Measurements from ENCODE around the gene FAM124A. TPM values are rescaled to one million over a fixed set of nuclear protein-coding genes. Genes with fewer than 3 reads are reported as not detected.
A peak's percentile ranks its signal among the peaks of the same experiment; 100 is the strongest.

The FAM124A gene
- total RNA-seq, 2 experiments from 2014 or later = not detected

DNA sequence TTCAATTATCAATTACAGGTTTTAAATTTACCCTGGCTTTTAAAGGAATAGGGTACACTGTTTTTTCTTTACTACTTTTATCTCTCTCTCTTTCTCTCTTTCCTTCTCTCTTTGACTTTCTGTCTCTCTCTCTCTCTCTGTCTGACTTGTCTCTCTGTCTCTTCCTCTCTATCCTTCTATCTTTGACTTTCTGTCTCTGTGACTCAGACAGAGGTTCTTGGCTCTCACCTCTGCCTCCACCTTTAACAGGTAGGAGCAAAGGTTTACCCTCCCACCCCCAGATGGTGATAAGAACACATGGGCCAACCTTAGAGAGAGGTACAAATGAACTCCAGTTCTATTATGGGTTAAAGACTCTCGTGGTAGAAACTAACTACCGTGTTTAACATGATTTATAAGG lies 20.3 kb upstream of the FAM124A start:
- H3K9me3 Mint-ChIP-seq = peaks cover 5% of the 10 kb centered on the region
- CTCF ChIA-PET = interaction anchor here (1.0 kb wide), 1 partner anchor 84 kb away, joined by 3 read pairs; no protein-coding TSS in a partner anchor
- DNase-seq = no peak
- H3K4me3 Mint-ChIP-seq = no peak overlapping the region
- H3K27me3 Mint-ChIP-seq = peaks cover 6% of the 10 kb centered on the region
- no peak overlapping the region for H3K27ac Mint-ChIP-seq
- no peaks in the 10 kb centered on the region for H3K4me1 Mint-ChIP-seq
- H3K36me3 Mint-ChIP-seq (ENCODE audit: low read depth) = no peaks in the 10 kb centered on the region
- POLR2A ChIA-PET = no interaction called here

DNA sequence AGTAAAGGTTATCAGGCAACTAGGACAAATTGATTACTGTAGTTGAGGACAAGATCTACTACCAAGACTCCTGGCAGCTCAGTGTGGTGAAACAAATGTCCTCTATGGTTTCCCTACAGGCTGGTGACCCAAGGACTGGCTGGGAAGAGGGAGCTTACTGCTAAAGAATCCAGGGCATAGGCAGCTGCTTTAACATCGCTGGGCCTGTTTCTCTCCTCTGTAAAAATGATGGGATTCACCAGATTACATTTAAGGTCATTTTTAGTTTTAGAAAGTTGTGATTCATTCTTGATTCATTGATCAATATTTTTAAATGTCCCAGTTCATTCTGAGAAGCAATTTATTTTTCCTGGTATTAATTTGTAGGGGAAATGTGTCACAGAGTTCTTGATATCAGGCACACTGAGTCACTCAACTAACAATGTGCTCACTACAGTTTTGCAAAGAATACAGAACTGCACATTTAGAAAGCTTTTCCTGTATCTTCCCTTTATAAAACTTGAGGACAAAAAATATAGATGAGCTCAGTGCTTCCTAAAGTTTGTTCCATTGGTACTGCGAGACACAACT lies 19.6 kb upstream of the FAM124A start:
- peaks cover 8% of the 10 kb centered on the region for H3K27me3 Mint-ChIP-seq
- H3K4me1 Mint-ChIP-seq = no peaks in the 10 kb centered on the region
- H3K36me3 Mint-ChIP-seq (ENCODE audit: low read depth) = no peaks in the 10 kb centered on the region
- ChIA-PET CTCF (interaction anchor here (1.0 kb wide), 1 partner anchor 83 kb away, joined by 3 read pairs; no protein-coding TSS in a partner anchor), POLR2A (no interaction called here)
- peaks cover 5% of the 10 kb centered on the region for H3K9me3 Mint-ChIP-seq
- no peak overlapping the region for H3K4me3 Mint-ChIP-seq
- H3K27ac Mint-ChIP-seq = no peak overlapping the region
- DNase-seq = no peak

- CTCF ChIA-PET = no interaction called here
- Mint-ChIP-seq H3K4me1 (no peaks in the 10 kb centered on the region), H3K27me3 (peaks cover 33% of the 10 kb centered on the region)
Measured at GRCh38 chr13:51206584-51206983, 15.6 kb upstream of the FAM124A start.

GRCh38 chr13:51207881-51208280 lies 14.3 kb upstream of the FAM124A start:
- no peak overlapping the region for H3K4me3 Mint-ChIP-seq
- H3K27me3 Mint-ChIP-seq = peaks cover 40% of the 10 kb centered on the region
- ChIA-PET POLR2A (no interaction called here), CTCF (interaction anchor here (0.6 to 1.0 kb wide), 2 partner anchors 41 to 213 kb away, joined by 3 read pairs; no protein-coding TSS in a partner anchor)
- no peak for DNase-seq
- H3K4me1 Mint-ChIP-seq = no peaks in the 10 kb centered on the region
- no peaks in the 10 kb centered on the region for H3K9me3 Mint-ChIP-seq
- no peak overlapping the region for H3K27ac Mint-ChIP-seq
- no peaks in the 10 kb centered on the region for H3K36me3 Mint-ChIP-seq (ENCODE audit: low read depth)

More at GRCh38 chr13:51206584-51206983, 15.6 kb upstream of the FAM124A start:
- Mint-ChIP-seq H3K9me3 (no peaks in the 10 kb centered on the region), H3K4me3 (no peak overlapping the region), H3K36me3 (ENCODE audit: low read depth) (no peaks in the 10 kb centered on the region), H3K27ac (no peak overlapping the region)
- POLR2A ChIA-PET = no interaction called here
- no peak for DNase-seq

DNA sequence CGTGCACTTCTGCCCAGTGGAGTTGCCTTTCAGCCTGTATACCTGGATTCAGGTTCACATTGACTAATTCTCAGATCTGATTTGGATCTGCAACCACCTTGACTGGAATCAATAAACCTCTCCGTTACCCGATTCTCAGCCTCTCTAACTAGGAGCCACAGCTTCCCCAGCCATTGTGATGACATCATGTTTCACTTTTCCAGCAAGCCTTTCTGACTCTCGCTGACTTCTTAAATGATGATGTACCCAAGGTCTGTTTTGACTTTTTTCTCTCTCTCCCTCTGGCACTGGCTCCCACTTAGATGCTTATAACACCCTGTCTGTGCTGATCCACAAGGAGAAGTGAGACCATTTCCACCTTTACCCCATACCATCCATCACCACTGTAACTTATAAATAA lies 13.5 kb upstream of the FAM124A start:
- no peaks in the 10 kb centered on the region for H3K36me3 Mint-ChIP-seq (ENCODE audit: low read depth)
- no peak overlapping the region for H3K4me3 Mint-ChIP-seq
- peaks cover 37% of the 10 kb centered on the region for H3K27me3 Mint-ChIP-seq
- DNase-seq = no peak
- ChIA-PET CTCF (interaction anchor here (0.6 to 1.4 kb wide), 3 partner anchors 15 to 212 kb away, joined by 3 read pairs; no protein-coding TSS in a partner anchor), POLR2A (no interaction called here)
- H3K9me3 Mint-ChIP-seq = no peaks in the 10 kb centered on the region
- H3K4me1 Mint-ChIP-seq = no peaks in the 10 kb centered on the region
- no peak overlapping the region for H3K27ac Mint-ChIP-seq

DNA sequence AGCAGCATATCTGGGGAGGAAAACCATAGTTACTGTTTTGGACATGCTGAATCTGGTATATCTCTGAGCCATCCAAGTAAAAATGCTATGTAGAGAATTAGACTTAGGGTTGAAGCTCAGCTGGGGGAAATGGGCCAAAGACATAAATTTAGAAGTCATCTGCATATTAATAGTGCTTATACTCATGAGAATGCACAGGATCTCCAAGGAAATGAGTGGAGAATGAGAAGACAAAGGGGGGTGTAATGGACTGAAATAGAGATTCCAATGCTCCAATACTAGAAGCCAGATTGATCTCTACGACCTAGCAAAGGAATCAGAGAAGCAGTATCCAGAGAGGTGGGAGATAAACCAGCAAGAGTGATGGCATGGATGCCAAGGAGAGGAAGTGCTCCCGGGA lies 10.3 kb upstream of the FAM124A start:
- Mint-ChIP-seq H3K9me3 (no peaks in the 10 kb centered on the region), H3K36me3 (ENCODE audit: low read depth) (no peaks in the 10 kb centered on the region), H3K4me3 (no peak overlapping the region), H3K27me3 (peaks cover 49% of the 10 kb centered on the region), H3K27ac (no peak overlapping the region), H3K4me1 (no peaks in the 10 kb centered on the region)
- DNase-seq = no peak
- ChIA-PET POLR2A (no interaction called here), CTCF (no interaction called here)

DNA sequence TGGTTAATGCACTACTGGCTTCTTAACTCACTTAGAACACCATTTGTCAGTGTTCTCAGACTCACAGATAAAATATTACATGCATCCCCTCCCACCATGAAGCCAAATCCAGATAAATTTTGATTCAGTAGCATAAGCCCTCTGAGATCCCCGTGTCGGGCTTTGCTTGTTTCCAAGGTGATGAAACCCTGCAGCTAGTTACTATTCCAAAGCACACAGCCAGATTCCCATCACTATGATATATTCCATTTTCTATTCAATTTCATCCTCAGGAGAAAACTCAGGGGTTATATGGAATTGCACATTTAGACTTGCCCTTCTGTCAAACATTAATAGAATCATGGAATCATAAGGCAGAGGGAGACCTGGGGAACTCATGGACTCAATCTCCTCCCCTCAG lies 9.4 kb upstream of the FAM124A start:
- Mint-ChIP-seq H3K4me3 (no peak overlapping the region), H3K27ac (no peak overlapping the region), H3K36me3 (ENCODE audit: low read depth) (no peaks in the 10 kb centered on the region), H3K4me1 (no peaks in the 10 kb centered on the region), H3K27me3 (peaks cover 46% of the 10 kb centered on the region), H3K9me3 (no peaks in the 10 kb centered on the region)
- CTCF ChIA-PET = no interaction called here
- DNase-seq = no peak
- POLR2A ChIA-PET = no interaction called here

GRCh38 chr13:51213173-51213728 lies 8.9 kb upstream of the FAM124A start:
- H3K4me1 Mint-ChIP-seq = no peaks in the 10 kb centered on the region
- CTCF ChIA-PET = no interaction called here
- DNase-seq = no peak
- POLR2A ChIA-PET = no interaction called here
- H3K36me3 Mint-ChIP-seq (ENCODE audit: low read depth) = no peaks in the 10 kb centered on the region
- H3K9me3 Mint-ChIP-seq = no peaks in the 10 kb centered on the region
- H3K4me3 Mint-ChIP-seq = no peak overlapping the region
- H3K27me3 Mint-ChIP-seq = peaks cover 41% of the 10 kb centered on the region
- no peak overlapping the region for H3K27ac Mint-ChIP-seq

DNA sequence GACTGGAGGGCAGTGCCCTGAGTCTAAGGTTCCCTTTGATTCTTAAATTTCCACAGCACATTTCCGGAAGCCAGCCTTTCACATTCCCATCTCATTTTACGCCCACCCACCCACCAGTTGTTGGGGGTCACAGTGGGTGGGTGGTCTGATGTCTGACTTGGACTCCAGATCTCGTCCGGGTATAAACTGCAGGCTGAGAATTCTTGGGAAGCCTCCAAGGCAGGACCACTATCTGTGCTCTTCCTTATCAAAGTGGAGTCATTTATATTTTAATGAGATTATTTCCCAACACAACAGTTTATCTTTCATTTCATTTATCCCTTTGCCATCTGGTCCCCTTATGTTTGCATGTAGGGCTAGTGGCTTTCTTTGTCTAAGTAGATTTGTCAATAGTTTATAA lies 3.6 kb upstream of the FAM124A start:
- Mint-ChIP-seq H3K4me1 (peaks cover 5% of the 10 kb centered on the region), H3K9me3 (no peaks in the 10 kb centered on the region), H3K36me3 (ENCODE audit: low read depth) (no peaks in the 10 kb centered on the region), H3K27me3 (peaks cover 47% of the 10 kb centered on the region), H3K27ac (no peak overlapping the region), H3K4me3 (no peak overlapping the region)
- ChIA-PET POLR2A (no interaction called here), CTCF (interaction anchor here (0.9 kb wide), 1 partner anchor 579 kb away, joined by 3 read pairs; no protein-coding TSS in a partner anchor)
- no peak for DNase-seq

DNA sequence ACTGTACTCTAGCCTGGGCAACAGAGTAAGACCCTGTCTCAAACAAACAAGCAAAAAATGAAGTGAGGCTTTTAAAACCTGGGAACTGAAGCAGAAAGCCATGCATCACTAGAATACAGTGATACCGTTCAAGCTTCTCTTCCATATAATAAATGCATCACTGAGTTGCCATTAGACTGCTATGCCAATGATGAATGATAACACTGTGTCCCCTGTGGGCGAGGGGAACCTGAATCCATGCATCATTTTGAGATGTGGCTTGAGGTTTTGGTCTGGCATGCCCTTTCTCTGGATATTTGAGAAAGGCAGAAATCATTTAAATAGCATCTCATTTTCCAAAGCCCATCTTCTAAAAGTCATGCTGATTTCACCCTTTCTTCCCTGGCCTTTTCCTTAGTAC lies 1.5 kb upstream of the FAM124A start:
- H3K36me3 Mint-ChIP-seq (ENCODE audit: low read depth) = no peaks in the 10 kb centered on the region
- ChIA-PET CTCF (interaction anchor here (1.4 kb wide), 1 partner anchor 11 kb away, joined by 6 read pairs; no protein-coding TSS in a partner anchor), POLR2A (no interaction called here)
- peaks cover 55% of the 10 kb centered on the region for H3K27me3 Mint-ChIP-seq
- no peaks in the 10 kb centered on the region for H3K9me3 Mint-ChIP-seq
- no peak overlapping the region for H3K27ac Mint-ChIP-seq
- peaks cover 6% of the 10 kb centered on the region for H3K4me1 Mint-ChIP-seq
- DNase-seq = no peak
- H3K4me3 Mint-ChIP-seq = no peak overlapping the region

DNA sequence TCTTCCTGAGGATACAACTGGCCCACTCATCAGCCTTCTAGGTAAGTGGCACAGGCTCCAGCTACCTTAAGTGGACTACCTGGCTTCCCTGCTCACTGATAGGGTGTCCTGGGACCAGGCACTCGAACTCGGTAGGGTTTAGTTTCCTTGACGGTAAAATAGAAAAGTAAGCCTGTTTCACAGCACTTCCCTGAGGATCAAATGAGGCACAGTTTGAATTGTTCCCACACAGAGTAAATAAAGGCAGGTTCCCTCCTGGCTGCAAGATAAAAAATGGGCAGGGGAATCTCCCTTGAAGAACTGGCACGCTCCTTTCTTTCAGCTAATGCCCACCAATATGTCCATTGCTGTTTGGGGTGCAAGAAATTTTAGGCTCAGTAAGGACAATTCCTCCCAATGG lies 1.1 kb upstream of the FAM124A start:
- Mint-ChIP-seq H3K36me3 (ENCODE audit: low read depth) (no peaks in the 10 kb centered on the region), H3K27me3 (peaks cover 55% of the 10 kb centered on the region), H3K4me3 (peak overlapping the region; percentile 69), H3K9me3 (no peaks in the 10 kb centered on the region), H3K4me1 (peaks cover 6% of the 10 kb centered on the region), H3K27ac (no peak overlapping the region)
- POLR2A ChIA-PET = no interaction called here
- CTCF ChIA-PET = interaction anchor here (0.8 to 1.4 kb wide), 2 partner anchors 10 to 16 kb away, joined by 4 to 6 read pairs; no protein-coding TSS in a partner anchor
- DNase-seq = no peak

DNA sequence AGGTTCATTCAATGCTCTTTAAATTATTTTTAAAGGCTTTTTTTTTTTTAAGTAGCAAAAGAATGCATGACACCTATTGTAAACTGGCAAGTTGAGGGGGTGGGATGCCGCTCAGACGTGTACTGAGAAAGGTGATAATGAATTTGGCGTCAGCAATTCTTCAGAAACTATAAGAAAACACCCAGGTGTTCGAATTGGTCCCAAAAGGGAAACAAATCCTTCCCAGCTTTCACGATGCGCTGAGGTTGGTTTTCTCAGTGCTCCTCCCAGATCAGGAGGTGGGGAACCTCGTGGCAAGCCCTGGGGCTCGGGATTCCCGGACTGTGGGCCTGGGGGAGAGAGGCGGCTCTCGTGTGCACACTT lies 543 bp upstream of the FAM124A start:
- no peaks in the 10 kb centered on the region for H3K9me3 Mint-ChIP-seq
- H3K4me3 Mint-ChIP-seq = peak overlapping the region; percentile 69
- H3K4me1 Mint-ChIP-seq = peaks cover 6% of the 10 kb centered on the region
- no peaks in the 10 kb centered on the region for H3K36me3 Mint-ChIP-seq (ENCODE audit: low read depth)
- CTCF ChIA-PET = interaction anchor here (0.8 to 1.4 kb wide), 2 partner anchors 10 to 15 kb away, joined by 4 to 6 read pairs; no protein-coding TSS in a partner anchor
- peaks cover 60% of the 10 kb centered on the region for H3K27me3 Mint-ChIP-seq
- POLR2A ChIA-PET = no interaction called here
- H3K27ac Mint-ChIP-seq = no peak overlapping the region
- no peak for DNase-seq

DNA sequence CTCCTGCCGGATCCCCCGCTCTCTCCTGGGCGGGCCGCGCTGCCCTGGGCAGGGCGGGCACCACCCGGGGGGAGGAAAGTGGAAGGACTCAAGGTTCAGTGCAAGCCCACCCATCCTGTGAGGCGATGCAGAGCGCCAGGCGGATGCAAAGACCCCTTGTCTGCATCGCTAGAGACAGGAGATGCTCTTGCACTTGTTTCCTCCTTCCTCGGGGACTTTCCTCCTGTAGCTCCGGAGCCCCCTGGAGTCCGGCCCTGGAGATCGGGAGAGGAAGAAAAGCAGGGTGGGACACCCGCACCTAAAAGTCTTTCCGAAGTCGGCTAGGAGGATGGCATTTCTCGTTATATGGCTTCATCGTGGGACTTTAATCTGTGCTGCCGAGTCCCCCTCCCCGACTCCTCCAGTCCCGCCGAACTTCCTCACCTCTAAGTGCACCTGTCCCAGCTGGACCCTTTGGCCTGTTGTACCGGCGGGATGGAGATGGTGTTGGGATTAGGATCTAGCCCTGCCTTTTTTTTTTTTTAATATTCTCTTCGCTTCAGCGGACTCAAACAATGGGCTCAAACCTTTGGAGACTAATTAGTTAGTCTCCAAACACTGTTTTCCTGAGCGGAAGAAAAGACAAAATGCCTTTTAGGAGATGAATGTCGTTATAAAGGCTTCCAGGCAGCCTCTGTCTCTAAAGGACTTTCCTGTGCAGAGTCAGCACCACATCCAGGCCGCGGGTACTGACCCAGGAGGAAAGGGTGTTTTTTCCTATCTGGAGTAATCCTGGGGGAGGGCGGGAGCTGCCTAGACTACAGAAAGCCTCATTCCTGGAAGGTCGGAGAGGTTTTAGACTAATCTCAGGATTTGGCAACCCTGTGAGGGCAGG lies 725 bp downstream of the FAM124A start:
- Mint-ChIP-seq H3K27ac (no peak overlapping the region), H3K27me3 (peaks cover 69% of the 10 kb centered on the region), H3K4me1 (peaks cover 6% of the 10 kb centered on the region), H3K4me3 (peak overlapping the region; percentile 30), H3K9me3 (no peaks in the 10 kb centered on the region), H3K36me3 (ENCODE audit: low read depth) (no peaks in the 10 kb centered on the region)
- no peak for DNase-seq
- ChIA-PET POLR2A (no interaction called here), CTCF (interaction anchor here (0.9 to 1.6 kb wide), 4 partner anchors 14 to 63 kb away, joined by 3 to 4 read pairs (median 4); no protein-coding TSS in a partner anchor)
